ENCODE measurements around the gene GPANK1. TPM values are rescaled to one million over a fixed set of nuclear protein-coding genes. Genes with fewer than 3 reads are reported as not detected.

The GPANK1 gene
- total RNA-seq, 2 donors from 2014 or later = 36.2 to 39.0 TPM

GRCh38 chr6:31676904-31677303 lies 12.1 kb upstream of the GPANK1 start:
- ATAC-seq (no peak), DNase-seq (ENCODE audit: low spot score in 2 of 2) (no peak)
- Mint-ChIP-seq H3K27ac (peak overlapping the region in 1 of 2 donors; percentile 21), H3K36me3 (peaks cover 0 to 6% of the 10 kb centered on the region in 2 donors), H3K9me3 (no peaks in the 10 kb centered on the region)

GRCh38 chr6:31676322-31676903 lies 11.6 kb upstream of the GPANK1 start:
- peak overlapping the region; percentile 19 to 21 for H3K27ac Mint-ChIP-seq
- DNase-seq (ENCODE audit: low spot score in 2 of 2) = no peak
- no peak for ATAC-seq
- H3K36me3 Mint-ChIP-seq = peaks cover 0 to 7% of the 10 kb centered on the region in 2 donors
- no peaks in the 10 kb centered on the region for H3K9me3 Mint-ChIP-seq

- no peaks in the 10 kb centered on the region for H3K9me3 Mint-ChIP-seq
- H3K27ac Mint-ChIP-seq = peak within 1 kb of the TSS; percentile 11 to 88
- ATAC-seq (no peak), DNase-seq (ENCODE audit: low spot score in 2 of 2) (no peak)
- peaks cover 29 to 39% of the 10 kb centered on the region in 2 donors for H3K36me3 Mint-ChIP-seq
Observed at GRCh38 chr6:31669676-31670075, 4.9 kb upstream of the GPANK1 start, which contains the start of gene LY6G5B. Gene LY6G5B (plus strand): TSS chr6:31669976. CDS start chr6:31670951, 975 bp downstream.

GRCh38 chr6:31666337-31666965 lies 1.7 kb upstream of the GPANK1 start:
- Mint-ChIP-seq H3K9me3 (no peaks in the 10 kb centered on the region), H3K36me3 (peaks cover 50 to 52% of the 10 kb centered on the region in 2 donors), H3K27ac (peak overlapping the region; percentile 94 to 99)
- DNase-seq (ENCODE audit: low spot score in 2 of 2) = no peak
- no peak for ATAC-seq

- Mint-ChIP-seq H3K9me3 (no peaks in the 10 kb centered on the region), H3K36me3 (peaks cover 45 to 52% of the 10 kb centered on the region in 2 donors), H3K27ac (peak within 1 kb of the TSS; percentile 94 to 99)
Observed at GRCh38 chr6:31665501-31666336, 922 bp upstream of the GPANK1 start, which contains the start of gene CSNK2B. Gene CSNK2B (plus strand): TSS chr6:31666080. CDS start chr6:31666832, 752 bp downstream.

GRCh38 chr6:31663961-31664789 lies 622 bp downstream of the GPANK1 start:
- DNase-seq (ENCODE audit: low spot score in 2 of 2) (no peak), ATAC-seq (no peak)
- Mint-ChIP-seq H3K27ac (peak overlapping the region; percentile 94 to 99), H3K36me3 (peaks cover 55 to 64% of the 10 kb centered on the region in 2 donors), H3K9me3 (no peaks in the 10 kb centered on the region)

More at GRCh38 chr6:31665501-31666336, 922 bp upstream of the GPANK1 start, which contains the start of gene CSNK2B:
- peak; percentile 87 to 91 for ATAC-seq
- peak; percentile 95 to 97 for DNase-seq (ENCODE audit: low spot score in 2 of 2)

GRCh38 chr6:31663126-31663960 lies 1.5 kb downstream of the GPANK1 start:
- no peak for DNase-seq (ENCODE audit: low spot score in 2 of 2)
- Mint-ChIP-seq H3K27ac (peak overlapping the region; percentile 94 to 99), H3K9me3 (no peaks in the 10 kb centered on the region), H3K36me3 (peaks cover 60 to 65% of the 10 kb centered on the region in 2 donors)
- no peak for ATAC-seq

GRCh38 chr6:31662124-31662723 lies 2.6 kb downstream of the GPANK1 start:
- Mint-ChIP-seq H3K27ac (peak overlapping the region; percentile 20 to 92), H3K9me3 (no peaks in the 10 kb centered on the region), H3K36me3 (peaks cover 55 to 56% of the 10 kb centered on the region in 2 donors)
- no peak for DNase-seq (ENCODE audit: low spot score in 2 of 2)
- no peak for ATAC-seq

- no peaks in the 10 kb centered on the region for H3K9me3 Mint-ChIP-seq
- ATAC-seq (no peak), DNase-seq (ENCODE audit: low spot score in 2 of 2) (no peak)
- peaks cover 49 to 58% of the 10 kb centered on the region in 2 donors for H3K36me3 Mint-ChIP-seq
- H3K27ac Mint-ChIP-seq = peak overlapping the region; percentile 74 to 94
Observed at GRCh38 chr6:31661262-31662123, 3.3 kb downstream of the GPANK1 start.

GRCh38 chr6:31660381-31661261 lies 4.2 kb downstream of the GPANK1 start, which contains the start of gene C6orf47:
Gene C6orf47 (minus strand): TSS chr6:31660778. CDS start chr6:31659947, 831 bp downstream.
- H3K9me3 Mint-ChIP-seq = no peaks in the 10 kb centered on the region

GRCh38 chr6:31659649-31660380 lies 5.0 kb downstream of the GPANK1 start:
- Mint-ChIP-seq H3K36me3 (peaks cover 37 to 59% of the 10 kb centered on the region in 2 donors), H3K9me3 (no peaks in the 10 kb centered on the region)

More at GRCh38 chr6:31660381-31661261, 4.2 kb downstream of the GPANK1 start, which contains the start of gene C6orf47:
- peak within 1 kb of the TSS; percentile 93 to 94 for H3K27ac Mint-ChIP-seq
- ATAC-seq (peak; percentile 64 to 70), DNase-seq (ENCODE audit: low spot score in 2 of 2) (peak; percentile 72 to 74)
- peaks cover 40 to 58% of the 10 kb centered on the region in 2 donors for H3K36me3 Mint-ChIP-seq

GRCh38 chr6:31658983-31659648 lies 5.7 kb downstream of the GPANK1 start:
- Mint-ChIP-seq H3K27ac (peak overlapping the region; percentile 93 to 94), H3K36me3 (peaks cover 30 to 52% of the 10 kb centered on the region in 2 donors), H3K9me3 (no peaks in the 10 kb centered on the region)
- no peak for ATAC-seq
- no peak for DNase-seq (ENCODE audit: low spot score in 2 of 2)

More at GRCh38 chr6:31659649-31660380, 5.0 kb downstream of the GPANK1 start:
- DNase-seq (ENCODE audit: low spot score in 2 of 2) = peak; percentile 38 to 69
- peak overlapping the region; percentile 93 to 94 for H3K27ac Mint-ChIP-seq
- peak; percentile 47 to 63 for ATAC-seq
